SK-N-MC (cell line): Measurements from ENCODE around the gene CPLANE2.

ENCODE experiments used
- EZH2 ChIP-seq: fragments of 200-600 bp; sonication (generic); IDR thresholded peaks from one replicate; pipeline ENCODE4 v1.6.1; 2017; ENCODE audit warnings: antibody characterized with exemption
- POLR2AphosphoS5 ChIP-seq: IDR thresholded peaks from 2 replicates; pipeline ENCODE4 v1.6.1; 2012; ENCODE audit warnings: mild to moderate bottlenecking, low read depth, low read length, borderline replicate concordance

DNA sequence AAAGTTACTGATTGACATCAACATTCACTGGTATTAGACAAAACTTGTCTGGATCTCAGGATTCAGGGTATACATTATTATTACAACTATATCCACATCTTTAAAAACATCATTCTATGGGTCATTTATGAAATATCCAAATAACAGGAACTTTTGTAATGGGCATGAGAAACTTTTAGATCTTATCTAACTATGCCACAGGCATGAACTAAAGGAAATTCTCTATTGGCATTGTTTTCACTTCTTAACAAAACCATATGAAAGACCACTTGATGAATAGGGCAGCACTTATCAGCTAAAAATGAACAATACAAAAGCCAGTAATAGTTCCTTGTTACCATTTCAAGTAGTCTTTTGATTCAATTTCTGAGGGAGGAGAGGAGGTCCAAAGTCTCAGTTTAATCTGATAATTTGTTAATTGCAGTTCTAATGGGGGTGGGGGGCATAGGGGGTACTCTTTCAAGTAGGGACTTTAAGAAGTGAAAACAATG is 30.8 kb upstream of the CPLANE2 start:
- TF ChIP-seq EZH2 (no peak), POLR2AphosphoS5 (no peak)
